Epithelial cell of proximal tubule (primary cell): Measurements from ENCODE around the gene ACO1. TPM values are rescaled to one million over a fixed set of nuclear protein-coding genes. Genes with fewer than 3 reads are reported as not detected.

Experiments used
- DNase-seq: peaks from one replicate; pipeline ENCODE4 v3.0.0-alpha.2; 2011; ENCODE audit warnings: low read depth
- H3K4me3 ChIP-seq: 2 replicates; pipeline ENCODE4 v1.5.1; 2011; ENCODE audit warnings: low read depth, mild to moderate bottlenecking, low read length
- total RNA-seq: library from RNA; depleted of rRNA; stranded (reverse); fragments of >200 nt; gene quantifications from 2 replicates; pipeline ENCODE4 v1.2.3, GENCODE V29; 2015
- TF ChIP-seq, protein P1 (sequence below): conservative IDR thresholded peaks from 2 replicates; pipeline ENCODE4 v1.5.1; 2012; ENCODE audit warnings: low read depth, mild to moderate bottlenecking, low read length

Gene ACO1
- total RNA-seq, 1 donor from 2014 or later: 41.2 TPM

DNA sequence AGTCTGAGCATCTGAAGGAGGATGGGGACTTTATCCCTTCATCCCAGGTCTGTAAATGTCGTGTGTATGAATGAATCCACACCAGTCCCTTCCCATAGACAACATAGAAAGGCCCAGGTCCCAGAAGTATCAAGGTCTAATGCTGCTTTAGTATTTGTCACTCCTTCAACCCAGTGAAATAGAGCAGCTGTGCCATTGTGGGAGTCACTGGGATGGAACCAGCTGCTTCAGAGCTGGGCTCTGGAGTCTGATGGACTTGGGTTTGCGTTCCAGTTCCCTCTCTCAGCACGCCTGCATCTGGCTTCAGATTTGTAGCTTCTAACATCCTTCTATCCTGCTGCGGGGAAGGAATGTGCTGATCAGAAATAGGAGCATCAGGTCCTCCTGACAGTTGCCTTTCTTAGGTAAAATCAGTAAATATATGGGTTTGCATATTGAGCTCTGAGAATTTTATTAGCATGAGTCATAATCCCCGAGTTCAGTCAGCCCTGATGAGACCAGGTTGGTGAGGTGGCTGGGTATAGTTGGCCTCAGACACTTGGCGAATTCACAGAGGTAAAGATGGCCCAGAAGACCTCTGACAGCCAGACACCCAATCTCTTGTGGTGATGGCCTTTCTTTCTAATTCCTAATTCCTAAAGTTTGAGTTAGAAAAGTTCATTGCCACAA is 10.1 kb downstream of the ACO1 start:
- TF ChIP-seq, protein P1, sequence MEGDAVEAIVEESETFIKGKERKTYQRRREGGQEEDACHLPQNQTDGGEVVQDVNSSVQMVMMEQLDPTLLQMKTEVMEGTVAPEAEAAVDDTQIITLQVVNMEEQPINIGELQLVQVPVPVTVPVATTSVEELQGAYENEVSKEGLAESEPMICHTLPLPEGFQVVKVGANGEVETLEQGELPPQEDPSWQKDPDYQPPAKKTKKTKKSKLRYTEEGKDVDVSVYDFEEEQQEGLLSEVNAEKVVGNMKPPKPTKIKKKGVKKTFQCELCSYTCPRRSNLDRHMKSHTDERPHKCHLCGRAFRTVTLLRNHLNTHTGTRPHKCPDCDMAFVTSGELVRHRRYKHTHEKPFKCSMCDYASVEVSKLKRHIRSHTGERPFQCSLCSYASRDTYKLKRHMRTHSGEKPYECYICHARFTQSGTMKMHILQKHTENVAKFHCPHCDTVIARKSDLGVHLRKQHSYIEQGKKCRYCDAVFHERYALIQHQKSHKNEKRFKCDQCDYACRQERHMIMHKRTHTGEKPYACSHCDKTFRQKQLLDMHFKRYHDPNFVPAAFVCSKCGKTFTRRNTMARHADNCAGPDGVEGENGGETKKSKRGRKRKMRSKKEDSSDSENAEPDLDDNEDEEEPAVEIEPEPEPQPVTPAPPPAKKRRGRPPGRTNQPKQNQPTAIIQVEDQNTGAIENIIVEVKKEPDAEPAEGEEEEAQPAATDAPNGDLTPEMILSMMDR: no peak
- no peak overlapping the region for H3K4me3 ChIP-seq
- no peak for DNase-seq

GRCh38 chr9:32395510-32396216 is 11.2 kb downstream of the ACO1 start:
- TF ChIP-seq, protein P1: peak; percentile 44
- DNase-seq: peak; percentile 71
- no peak overlapping the region for H3K4me3 ChIP-seq

DNA sequence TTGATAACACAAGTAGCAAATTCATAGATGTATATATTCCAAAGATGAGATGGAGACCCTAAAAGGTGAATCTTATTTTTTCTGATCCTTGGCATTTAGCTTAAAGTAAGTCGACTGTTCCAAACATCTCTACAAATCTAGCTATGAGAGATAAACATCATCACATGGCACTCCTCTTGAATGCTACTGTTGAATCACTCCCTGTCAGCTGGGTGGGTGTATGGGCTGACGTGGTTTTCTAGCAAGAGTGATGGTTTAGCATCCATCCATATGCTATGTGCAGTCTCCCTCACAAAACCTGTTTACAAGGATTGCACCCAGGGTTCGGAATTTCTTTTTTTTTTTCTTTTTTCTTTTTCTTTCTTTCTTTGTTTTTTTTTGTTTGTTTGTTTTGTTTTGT is 13.8 kb downstream of the ACO1 start:
- no peak for DNase-seq
- TF ChIP-seq, protein P1: no peak
- no peak overlapping the region for H3K4me3 ChIP-seq

- TF ChIP-seq, protein P1: no peak
- no peak for DNase-seq
Observed at GRCh38 chr9:32399110-32399815, 14.8 kb downstream of the ACO1 start.

DNA sequence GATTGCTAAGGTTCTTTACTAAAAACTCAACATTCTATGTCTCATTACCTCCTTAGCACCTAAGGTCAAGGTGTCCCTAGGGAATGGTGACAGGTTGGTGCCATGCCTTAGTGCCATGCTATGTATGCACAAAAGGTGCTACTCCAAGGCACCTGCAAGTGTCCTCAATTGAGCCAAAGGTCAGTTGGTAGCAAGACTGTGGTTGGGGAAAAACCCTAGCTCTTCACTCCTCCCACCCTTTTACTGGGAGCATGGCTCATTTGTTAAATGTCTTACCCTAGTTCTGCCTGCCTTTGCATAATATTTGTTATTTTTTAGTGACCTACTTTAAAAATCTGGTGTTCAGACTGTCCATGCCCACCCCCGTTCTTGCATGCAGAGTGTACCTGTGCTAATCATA is 17.0 kb downstream of the ACO1 start:
- TF ChIP-seq, protein P1: no peak
- no peak overlapping the region for H3K4me3 ChIP-seq
- no peak for DNase-seq

More at GRCh38 chr9:32399110-32399815, 14.8 kb downstream of the ACO1 start:
- no peak overlapping the region for H3K4me3 ChIP-seq

DNA sequence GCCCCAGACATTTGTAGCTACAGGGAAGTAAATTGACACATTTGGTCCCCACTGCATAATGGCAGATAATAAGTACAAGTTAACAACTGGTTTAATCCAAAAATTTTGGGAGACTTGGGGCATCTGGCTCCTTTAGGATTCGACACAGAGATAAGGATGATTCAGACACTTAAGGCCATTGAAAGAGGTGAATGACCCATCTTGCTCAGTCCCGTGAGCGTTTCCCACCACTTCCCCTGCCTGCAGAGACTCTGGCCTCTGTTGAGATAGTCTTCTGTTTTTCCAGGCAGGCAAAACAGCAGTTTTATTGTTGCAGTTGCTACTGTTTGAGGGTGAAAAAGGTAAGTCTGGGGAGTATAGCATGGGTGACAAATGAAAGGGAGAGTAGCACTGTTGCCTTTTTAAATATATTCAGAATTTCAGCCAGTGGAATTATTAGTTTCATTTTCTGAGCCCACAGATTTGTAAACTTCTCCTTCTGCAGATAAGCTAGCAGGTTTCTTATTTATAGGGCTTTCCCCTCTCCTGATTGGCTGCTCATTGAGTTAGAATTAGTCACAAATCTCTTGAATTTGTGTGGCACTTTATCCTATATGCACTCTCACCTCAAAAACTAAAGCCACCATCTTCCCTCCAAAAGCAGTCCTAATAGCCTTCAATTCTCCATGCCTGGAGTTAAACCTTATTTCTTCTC is 19.3 kb downstream of the ACO1 start:
- H3K4me3 ChIP-seq: no peak overlapping the region
- TF ChIP-seq, protein P1: no peak
- DNase-seq: no peak
